Endothelial cell of hepatic sinusoid (primary cell): Measurements from ENCODE around the gene SLC41A3.
"Not testable (repeated sequence)": the region's sequence is repeated elsewhere in the genome, so short reads cannot be mapped to it uniquely, and the experiment has no call there.

Experiments
- in situ Hi-C: cut with HindIII; loops from 2 replicates; pipeline ENCODE4 v1.10.0; 2017; ENCODE audit warnings: low sequenced_read_pairs

Gene SLC41A3

DNA sequence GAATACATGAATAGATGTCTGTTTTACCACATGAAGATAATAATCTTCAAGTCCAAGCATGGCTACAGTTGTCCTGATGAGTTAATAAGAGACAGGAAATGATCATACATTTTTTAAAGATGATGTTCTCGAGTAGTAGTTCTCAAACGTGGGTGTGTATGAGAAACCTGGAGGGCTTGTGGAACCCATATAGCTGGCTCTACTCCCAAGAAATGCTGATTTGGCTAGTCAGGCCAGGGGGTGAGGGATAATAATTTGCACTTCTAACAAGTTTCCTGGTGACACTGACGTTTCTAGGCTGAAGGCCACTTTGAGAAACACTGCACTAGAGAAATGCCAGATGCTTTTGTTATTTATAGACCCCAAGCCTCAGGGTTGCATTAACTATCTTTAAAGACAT, 78.0 kb downstream of the SLC41A3 start:
- in situ Hi-C loops = no loop called here

- in situ Hi-C loops = no loop called here
Measured at GRCh38 chr3:126004692-126005091, 79.2 kb downstream of the SLC41A3 start.

- in situ Hi-C loops = no loop called here
Measured at GRCh38 chr3:126004217-126004616, 79.7 kb downstream of the SLC41A3 start.

GRCh38 chr3:126003447-126004190, 80.3 kb downstream of the SLC41A3 start:
- in situ Hi-C loops = no loop called here

DNA sequence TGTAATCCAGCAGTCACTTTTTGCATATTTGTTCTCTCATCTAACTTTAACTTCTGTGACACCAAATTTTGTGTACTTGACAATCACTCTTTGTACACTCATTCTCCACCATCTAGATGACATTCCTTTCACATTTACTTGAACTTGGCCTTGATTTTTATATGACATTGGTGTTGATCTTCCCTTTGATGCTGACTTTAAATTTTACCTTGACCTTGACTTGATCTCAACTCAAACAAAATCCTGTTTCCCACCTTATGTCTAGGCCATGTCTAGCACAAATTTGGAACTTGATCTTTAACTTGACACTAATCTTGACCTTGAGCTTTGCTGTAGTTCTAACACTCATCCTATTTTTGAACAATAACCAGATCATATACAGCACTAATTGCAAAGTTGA, 81.7 kb downstream of the SLC41A3 start:
- in situ Hi-C loops = no loop called here

- in situ Hi-C loops = not testable (repeated sequence)
Measured at GRCh38 chr3:125996751-125997150, 87.2 kb downstream of the SLC41A3 start.

- in situ Hi-C loops = no loop called here
Measured at GRCh38 chr3:125990253-125990970, 93.5 kb downstream of the SLC41A3 start.

DNA sequence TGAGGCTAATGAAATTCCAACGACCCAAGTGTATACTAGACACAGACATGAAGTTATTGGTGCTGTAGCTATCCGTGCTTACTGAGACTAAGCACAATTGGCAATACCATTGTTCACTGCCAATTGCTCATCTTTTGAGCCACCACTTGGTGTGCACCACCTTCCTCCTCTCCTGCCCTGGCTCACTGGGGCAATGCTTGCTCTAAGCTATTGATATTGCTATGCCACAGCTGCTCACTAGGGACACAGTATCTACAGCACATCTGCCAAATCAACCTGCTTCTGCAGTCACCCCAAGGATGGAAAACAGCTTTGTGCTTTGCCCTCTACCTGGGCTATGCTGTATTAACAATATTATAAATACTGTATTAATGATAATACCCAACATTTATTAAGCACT, 99.0 kb downstream of the SLC41A3 start:
- in situ Hi-C loops = loop anchor here (5.0 kb wide), 1 partner anchor 92 kb away; no protein-coding TSS in a partner anchor

- in situ Hi-C loops = not testable (repeated sequence)
Measured at GRCh38 chr3:125977104-125977503, 106.8 kb downstream of the SLC41A3 start.

DNA sequence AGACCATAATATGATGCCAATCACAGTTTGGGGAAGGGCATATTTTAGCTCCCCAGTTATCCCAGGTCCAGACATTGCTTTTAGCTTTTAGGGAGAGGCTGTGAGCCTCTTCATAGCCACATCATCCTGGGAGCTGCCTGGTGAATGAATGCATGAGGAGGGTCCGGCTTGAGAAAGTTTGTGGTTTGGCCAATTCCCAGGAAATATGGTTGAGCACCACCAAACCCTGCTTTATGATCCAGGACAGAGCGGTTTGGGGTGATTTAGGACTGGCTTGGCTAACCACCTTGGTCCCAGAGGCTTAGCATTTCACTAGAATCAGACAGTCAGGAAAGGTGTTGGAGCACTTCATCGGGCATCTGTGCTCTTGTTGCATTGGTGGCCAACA, 107.9 kb downstream of the SLC41A3 start:
- in situ Hi-C loops = not testable (repeated sequence)

- in situ Hi-C loops = not testable (repeated sequence)
Measured at GRCh38 chr3:125975245-125976002, 108.5 kb downstream of the SLC41A3 start.

DNA sequence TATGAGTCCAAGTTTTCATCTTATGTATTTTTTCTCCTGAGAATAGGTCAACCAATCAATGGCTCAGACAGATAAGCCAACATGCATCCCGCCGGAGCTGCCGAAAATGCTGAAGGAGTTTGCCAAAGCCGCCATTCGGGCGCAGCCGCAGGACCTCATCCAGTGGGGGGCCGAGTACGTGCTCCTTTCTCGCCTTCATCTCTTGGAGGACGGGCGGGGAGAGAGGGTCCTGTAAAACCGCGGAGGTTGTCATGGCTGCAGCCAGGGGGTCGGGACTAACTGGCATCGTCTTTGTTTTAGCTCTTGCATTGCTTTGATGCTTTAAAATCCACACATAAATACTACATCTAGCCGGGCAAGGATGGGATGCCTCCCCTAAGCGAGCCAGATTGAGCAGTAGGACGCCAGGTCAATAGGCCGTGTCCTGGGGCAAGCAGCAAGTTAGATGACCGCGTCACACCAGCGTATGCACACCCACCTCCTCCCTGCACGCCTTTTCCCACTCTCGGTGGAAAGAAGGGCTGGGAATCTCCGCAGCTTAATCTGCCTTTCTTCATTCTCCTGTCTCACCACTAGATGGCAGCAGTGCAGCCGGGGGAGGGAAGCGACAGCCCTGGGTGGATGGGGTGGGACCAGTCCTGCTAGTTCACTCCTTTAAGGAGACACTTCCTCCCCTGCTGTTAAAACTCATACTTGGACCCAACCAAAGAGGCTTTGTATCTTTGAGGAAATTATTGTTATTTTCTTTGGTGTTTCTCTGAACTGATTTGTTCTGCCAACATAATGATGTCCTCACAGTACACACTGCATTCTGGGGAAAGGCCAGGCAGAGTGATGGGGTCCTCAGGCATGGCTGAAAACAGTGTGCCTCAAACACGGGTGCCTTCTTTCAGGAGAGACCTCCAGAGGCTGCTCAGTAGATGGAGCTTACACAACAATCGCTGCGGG, 111.7 kb downstream of the SLC41A3 start:
- in situ Hi-C loops = not testable (repeated sequence)

GRCh38 chr3:125968701-125969592, 115.0 kb downstream of the SLC41A3 start, which contains the start of gene ROPN1B:
Gene ROPN1B (plus strand): TSS chr3:125969178. CDS start chr3:125972055, 2,877 bp downstream.
- in situ Hi-C loops = not testable (repeated sequence)

DNA sequence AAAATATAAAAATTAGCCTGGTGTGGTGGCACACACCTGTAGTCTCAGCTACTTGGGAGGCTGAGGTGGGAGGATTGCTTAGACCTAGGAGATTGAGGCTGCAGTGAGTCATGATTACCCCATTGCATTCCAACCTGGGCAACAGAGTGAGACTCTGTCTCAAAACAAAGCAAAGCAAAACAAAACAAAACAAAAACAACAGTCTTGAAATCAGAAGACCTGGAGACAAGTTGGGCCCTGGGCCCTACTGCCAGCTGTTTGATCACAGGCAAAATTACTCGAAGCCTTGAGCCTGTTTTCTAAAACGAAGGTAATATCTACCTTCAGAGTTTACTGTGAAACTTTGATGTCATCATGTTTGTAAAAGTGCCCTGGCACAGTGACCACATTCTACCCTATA, 115.8 kb downstream of the SLC41A3 start:
- in situ Hi-C loops = not testable (repeated sequence)

- in situ Hi-C loops = no loop called here
Measured at GRCh38 chr3:125967156-125967555, 116.8 kb downstream of the SLC41A3 start.

DNA sequence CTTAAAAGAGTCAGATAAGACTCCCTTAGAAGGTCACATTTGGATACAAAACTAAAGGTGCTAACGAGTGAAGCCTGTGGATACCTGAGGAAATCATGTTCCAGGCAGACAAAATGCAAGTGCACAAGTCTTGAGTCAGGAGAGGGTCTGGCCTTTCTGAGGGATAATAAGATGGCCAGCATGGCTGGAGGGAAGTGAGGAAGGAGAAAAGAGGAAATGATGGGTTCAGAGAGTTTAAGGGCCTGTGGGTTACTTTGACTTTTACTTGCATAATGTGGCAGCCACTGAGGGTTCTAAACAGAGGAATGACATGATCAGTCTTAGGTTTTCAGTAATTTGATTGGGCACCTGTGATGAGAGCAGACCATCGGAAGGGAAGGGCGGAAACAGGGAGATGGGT, 118.4 kb downstream of the SLC41A3 start:
- in situ Hi-C loops = no loop called here

GRCh38 chr3:125963834-125964233, 120.1 kb downstream of the SLC41A3 start:
- in situ Hi-C loops = not testable (repeated sequence)

- in situ Hi-C loops = no loop called here
Measured at GRCh38 chr3:125961289-125961589, 122.7 kb downstream of the SLC41A3 start.

- in situ Hi-C loops = no loop called here
Measured at GRCh38 chr3:125960456-125961288, 123.3 kb downstream of the SLC41A3 start.
